Right ventricle myocardium inferior (tissue), 1 donor: ENCODE results near the gene CPE. TPM values are rescaled to one million over a fixed set of nuclear protein-coding genes. Genes with fewer than 3 reads are reported as not detected.
"Not testable (repeated sequence)": the region's sequence is repeated elsewhere in the genome, so short reads cannot be mapped to it uniquely, and the experiment has no call there.

Experiments
- ATAC-seq: fragments of 200-7000 bp; cut with Tn5 transposase; one replicate; pipeline ENCODE4 v1.9.1; 2020; ENCODE audit warnings: mild to moderate bottlenecking, moderate library complexity
- DNase-seq: peaks from one replicate; pipeline ENCODE4 v3.0.0; 2021; ENCODE audit errors: missing footprints
- intact Hi-C: fragments of 100-400 bp; cut with DNase I; formaldehyde crosslinking; loops from one replicate; pipeline ENCODE4 v1.11.0; 2022
- long read RNA-seq: library from polyadenylated mRNA; unstranded; transcript quantifications from one replicate; pipeline ENCODE4 v2.0.0, GENCODE V29; 2021
- total RNA-seq: library from RNA; stranded (reverse); fragmentation: NEBNext Ultra II Directional; extraction: Animal tissue kit (Norgen Biotek cat#: 25700); gene quantifications from one replicate; pipeline ENCODE4 v1.2.1, GENCODE V29; 2021
- donor health status: DM: no; HTN: yes; CAD: no; lungs with severe emphysema.

The CPE gene
- 56.2 TPM for total RNA-seq
- long read RNA-seq, transcript CPE-201 (9 exons, 2,421 nt), result major isoform, 69 of 69 reads
- long read RNA-seq, partial matches to known transcripts, result 0 of 69 reads
- long read RNA-seq, other reads (novel, unspliced or antisense), result 0 of 69 reads

DNA sequence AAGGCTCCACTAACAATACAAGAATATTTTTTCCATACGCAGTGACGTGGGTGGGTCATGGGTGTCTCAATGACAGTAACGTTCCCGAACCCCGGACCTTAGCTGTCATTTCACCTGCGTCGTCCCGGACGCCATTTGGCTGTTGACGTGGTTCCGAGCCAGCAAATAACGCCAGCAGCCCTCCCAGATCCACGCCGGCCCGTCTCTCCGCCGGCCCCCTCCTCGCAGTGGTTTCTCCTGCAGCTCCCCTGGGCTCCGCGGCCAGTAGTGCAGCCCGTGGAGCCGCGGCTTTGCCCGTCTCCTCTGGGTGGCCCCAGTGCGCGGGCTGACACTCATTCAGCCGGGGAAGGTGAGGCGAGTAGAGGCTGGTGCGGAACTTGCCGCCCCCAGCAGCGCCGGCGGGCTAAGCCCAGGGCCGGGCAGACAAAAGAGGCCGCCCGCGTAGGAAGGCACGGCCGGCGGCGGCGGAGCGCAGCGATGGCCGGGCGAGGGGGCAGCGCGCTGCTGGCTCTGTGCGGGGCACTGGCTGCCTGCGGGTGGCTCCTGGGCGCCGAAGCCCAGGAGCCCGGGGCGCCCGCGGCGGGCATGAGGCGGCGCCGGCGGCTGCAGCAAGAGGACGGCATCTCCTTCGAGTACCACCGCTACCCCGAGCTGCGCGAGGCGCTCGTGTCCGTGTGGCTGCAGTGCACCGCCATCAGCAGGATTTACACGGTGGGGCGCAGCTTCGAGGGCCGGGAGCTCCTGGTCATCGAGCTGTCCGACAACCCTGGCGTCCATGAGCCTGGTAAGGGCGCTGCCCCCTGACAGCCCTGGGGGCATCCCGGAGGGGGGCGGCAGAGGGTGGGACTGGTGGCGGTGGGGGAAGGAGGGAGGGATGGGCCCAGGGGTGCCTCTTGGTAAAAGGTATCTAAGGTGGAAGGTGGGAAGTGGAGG, at the start of gene CPE:
TSS of gene CPE (plus strand) at position 264 of the 933 bp plus-strand sequence. CDS start at position 478, 214 bp downstream.
- peak; percentile 85 for DNase-seq
- intact Hi-C loops, result no loop called here
- ATAC-seq, result peak; percentile 97

DNA sequence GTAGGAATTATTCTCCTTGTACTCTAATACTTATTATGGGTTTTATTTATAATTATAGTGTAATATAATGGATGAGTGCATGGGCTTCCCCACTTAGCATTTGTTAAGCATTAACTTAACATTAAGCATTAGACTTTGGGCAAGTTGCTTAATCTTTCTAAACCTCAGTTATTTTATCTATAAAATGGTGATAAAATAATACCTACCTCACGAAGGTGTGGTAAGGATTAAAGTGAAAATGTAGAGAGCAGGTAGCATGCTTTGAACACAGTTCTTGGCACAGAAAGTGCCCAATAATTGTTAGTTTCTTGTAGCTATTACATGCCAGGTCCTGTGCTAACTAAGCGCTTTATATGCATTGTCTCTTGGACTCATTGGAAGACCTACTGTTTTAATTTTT, 48.7 kb upstream of the CPE start:
- no peak for ATAC-seq
- intact Hi-C loops, result no loop called here
- no peak for DNase-seq

DNA sequence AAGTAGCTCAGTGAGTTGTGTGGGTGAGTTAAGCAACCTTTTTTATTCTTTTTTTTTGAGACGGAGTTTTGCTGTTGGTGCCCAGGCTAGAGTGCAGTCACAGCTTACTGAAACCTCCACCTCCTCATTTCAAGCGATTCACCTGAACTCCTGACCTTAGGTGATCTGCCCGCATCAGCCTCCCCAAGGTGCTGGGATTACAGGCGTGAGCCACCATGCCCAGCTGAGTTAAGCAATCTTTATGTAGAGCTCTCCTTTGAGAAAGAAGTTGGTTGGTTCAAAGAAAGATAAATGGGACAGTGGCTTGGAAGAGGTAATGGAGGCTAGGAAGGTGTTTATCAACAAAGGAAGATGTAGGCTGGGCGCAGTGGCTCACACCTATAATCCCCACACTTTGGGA, 48.1 kb upstream of the CPE start:
- intact Hi-C loops, result no loop called here
- DNase-seq (no peak), ATAC-seq (no peak)

DNA sequence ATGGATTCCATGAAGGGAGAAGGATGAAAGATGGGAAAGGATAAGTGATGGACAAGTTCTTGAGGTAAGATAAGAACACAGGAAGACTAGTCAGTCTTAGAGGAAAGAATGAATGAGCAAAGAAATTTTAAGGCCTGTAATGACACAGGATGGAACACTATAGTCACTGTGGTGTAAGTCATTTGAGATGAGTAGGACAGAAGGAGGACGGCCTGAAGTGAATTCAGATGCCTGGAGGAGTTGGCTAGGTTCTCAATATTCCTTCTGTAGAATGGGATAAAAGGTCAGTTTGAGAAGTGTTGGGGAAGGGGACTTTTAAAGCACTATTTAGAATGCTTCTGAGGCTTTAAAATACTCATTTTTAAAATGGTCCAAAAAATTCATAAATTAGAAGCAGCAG, 47.4 kb upstream of the CPE start:
- ATAC-seq (no peak), DNase-seq (no peak)
- intact Hi-C loops, result no loop called here

- DNase-seq, result no peak
- no peak for ATAC-seq
- intact Hi-C loops, result no loop called here
Observed at GRCh38 chr4:165331823-165332222, 47.0 kb upstream of the CPE start.

- intact Hi-C loops, result no loop called here
- ATAC-seq (no peak), DNase-seq (no peak)
Observed at GRCh38 chr4:165332502-165332901, 46.3 kb upstream of the CPE start.

- no peak for DNase-seq
- intact Hi-C loops, result no loop called here
- ATAC-seq, result no peak
Observed at GRCh38 chr4:165335163-165335703, 43.6 kb upstream of the CPE start.

DNA sequence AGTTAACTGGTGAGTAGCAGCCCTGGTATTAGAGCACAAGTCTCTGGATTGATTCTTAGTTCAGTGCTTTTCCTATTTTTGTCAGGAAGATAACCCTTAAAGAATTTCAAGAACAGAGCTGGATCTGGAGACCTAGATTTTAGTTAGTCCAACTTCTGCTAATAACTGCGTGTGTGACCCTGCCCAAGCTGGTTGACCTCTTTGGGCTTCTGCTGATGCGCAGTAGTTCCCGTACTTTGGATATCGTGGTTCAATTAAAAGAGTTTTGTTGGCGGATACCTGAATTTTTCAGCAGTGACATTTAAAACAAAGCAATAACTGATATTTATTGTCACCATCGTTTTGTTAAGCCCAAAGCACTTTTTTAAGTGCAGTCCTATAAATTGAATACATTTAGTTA, 42.1 kb upstream of the CPE start:
- ATAC-seq (no peak), DNase-seq (no peak)
- intact Hi-C loops, result no loop called here

GRCh38 chr4:165342340-165342739, 36.5 kb upstream of the CPE start:
- intact Hi-C loops, result loop anchor here (5.0 kb wide), 1 partner anchor 210 kb away; no protein-coding TSS in a partner anchor
- ATAC-seq, DNase-seq: not testable (repeated sequence)

DNA sequence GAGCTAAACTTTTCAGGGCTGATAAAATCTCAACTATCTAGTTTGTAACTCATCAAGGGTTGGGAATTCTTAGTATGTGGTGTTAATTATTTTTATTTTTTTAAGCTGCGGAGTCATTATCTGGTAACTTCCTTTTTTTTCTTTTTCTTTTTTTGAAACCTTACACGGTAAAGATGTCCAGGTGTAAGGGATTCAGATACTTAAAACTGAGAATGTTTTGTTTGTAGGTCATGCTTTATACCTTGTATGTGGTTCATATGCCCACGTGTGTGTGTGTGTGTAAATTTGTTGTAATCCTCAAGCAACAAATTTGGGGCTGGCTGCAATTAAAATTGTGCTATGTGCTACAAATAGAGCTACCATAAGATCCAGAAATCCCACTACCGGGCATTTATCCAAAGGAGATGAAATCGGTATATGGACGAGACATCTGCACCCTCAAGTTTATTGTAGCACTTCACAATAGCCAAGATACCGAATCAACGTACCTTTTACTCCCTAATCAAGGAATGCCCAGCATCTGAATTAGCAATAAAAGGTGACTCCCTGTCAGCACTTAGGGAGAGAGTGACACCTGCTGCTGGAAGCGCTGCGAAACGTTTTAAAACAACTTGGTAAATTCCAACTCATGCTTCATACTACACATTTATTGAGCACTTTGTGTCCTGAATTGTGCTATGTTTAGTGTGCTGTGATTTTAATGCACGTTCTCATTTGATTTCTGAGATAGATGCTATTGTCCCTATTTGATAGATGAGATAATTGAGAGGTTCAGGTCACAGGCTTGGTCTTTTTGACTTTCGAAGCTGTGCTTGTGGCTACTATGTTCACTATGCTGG, 35.2 kb upstream of the CPE start:
- no peak for ATAC-seq
- intact Hi-C loops, result loop anchor here (5.0 kb wide), 1 partner anchor 211 kb away; no protein-coding TSS in a partner anchor
- no peak for DNase-seq

DNA sequence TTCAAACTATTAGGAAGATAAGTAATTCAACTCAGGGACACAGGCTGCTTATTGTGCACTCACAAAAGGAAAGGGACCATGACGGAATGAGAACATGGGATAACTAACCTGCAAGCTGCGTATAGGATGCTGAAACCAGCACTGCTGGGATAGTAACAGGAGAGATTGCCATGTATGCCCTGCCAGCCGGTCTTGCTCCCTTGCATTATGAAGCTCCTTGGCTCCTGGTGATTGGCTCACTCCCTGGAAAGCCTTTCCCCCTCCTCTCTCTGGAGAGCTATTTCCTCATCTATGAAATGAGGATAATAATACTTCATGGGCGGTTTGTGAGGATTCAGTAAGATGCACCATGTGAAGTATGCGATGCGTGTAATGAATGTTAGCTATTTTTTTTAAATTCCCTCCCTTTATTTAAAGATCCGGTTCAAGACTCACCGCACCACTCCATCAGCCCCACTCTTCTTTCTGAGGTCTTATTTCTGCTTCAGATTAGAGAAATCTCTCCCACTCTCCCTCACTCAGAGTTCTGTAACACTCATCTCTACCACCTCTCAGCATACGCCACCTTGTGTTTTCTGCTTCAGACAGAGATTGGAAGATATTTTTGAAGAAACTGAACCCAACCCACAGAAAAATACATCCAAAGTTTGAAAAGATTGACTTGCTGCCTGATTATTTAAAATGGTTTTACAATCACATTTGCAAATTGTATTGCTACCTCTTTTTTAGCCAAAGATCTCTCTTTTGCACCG, 33.0 kb upstream of the CPE start:
- intact Hi-C loops, result no loop called here
- no peak for DNase-seq
- no peak for ATAC-seq

GRCh38 chr4:165347647-165348569, 30.9 kb upstream of the CPE start:
- no peak for DNase-seq
- ATAC-seq, result no peak
- intact Hi-C loops, result no loop called here

- ATAC-seq, result no peak
- intact Hi-C loops, result no loop called here
- DNase-seq, result no peak
Observed at GRCh38 chr4:165351359-165352130, 27.3 kb upstream of the CPE start.

GRCh38 chr4:165355900-165356300, 22.9 kb upstream of the CPE start:
- intact Hi-C loops, result loop anchor here (5.0 kb wide), 1 partner anchor 106 kb away; no protein-coding TSS in a partner anchor
- DNase-seq, result no peak
- peak; percentile 23 for ATAC-seq

DNA sequence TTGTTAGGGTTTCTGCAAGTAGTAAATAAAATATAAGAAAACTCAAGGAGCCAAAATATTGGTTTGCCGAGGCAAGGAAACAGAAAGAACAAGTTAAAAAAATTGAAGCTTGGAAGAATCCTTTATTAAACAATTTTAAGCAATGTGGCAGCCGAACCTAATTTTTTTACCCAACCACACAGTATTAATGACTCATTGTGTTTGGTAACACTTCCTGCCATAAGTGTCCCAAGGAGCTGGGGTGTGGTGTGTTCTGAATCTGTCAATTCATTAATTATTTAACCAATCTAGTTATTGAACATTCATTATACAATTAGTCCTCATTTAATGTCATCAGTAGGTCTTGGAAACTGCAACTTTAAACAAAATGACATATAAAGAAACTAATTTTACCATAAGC, 19.3 kb upstream of the CPE start:
- intact Hi-C loops, result loop anchor here (5.0 kb wide), 1 partner anchor 103 kb away; no protein-coding TSS in a partner anchor
- no peak for DNase-seq
- ATAC-seq, result no peak

- ATAC-seq, result no peak
- intact Hi-C loops, result no loop called here
Observed at GRCh38 chr4:165360041-165360695, 18.6 kb upstream of the CPE start.

More at GRCh38 chr4:165360041-165360695, 18.6 kb upstream of the CPE start:
- DNase-seq, result no peak
